Airway epithelial cell (primary cell): ENCODE measurements around the gene PRMT5. TPM values are rescaled to one million over a fixed set of nuclear protein-coding genes. Genes with fewer than 3 reads are reported as not detected.

Experiments
- total RNA-seq: library from RNA; depleted of rRNA; stranded (reverse); fragments of >200 nt; gene quantifications from 2 replicates; pipeline ENCODE4 v1.2.3, GENCODE V29; 2015

Gene PRMT5
- 63.0 and 97.8 TPM in 2 replicates for total RNA-seq

DNA sequence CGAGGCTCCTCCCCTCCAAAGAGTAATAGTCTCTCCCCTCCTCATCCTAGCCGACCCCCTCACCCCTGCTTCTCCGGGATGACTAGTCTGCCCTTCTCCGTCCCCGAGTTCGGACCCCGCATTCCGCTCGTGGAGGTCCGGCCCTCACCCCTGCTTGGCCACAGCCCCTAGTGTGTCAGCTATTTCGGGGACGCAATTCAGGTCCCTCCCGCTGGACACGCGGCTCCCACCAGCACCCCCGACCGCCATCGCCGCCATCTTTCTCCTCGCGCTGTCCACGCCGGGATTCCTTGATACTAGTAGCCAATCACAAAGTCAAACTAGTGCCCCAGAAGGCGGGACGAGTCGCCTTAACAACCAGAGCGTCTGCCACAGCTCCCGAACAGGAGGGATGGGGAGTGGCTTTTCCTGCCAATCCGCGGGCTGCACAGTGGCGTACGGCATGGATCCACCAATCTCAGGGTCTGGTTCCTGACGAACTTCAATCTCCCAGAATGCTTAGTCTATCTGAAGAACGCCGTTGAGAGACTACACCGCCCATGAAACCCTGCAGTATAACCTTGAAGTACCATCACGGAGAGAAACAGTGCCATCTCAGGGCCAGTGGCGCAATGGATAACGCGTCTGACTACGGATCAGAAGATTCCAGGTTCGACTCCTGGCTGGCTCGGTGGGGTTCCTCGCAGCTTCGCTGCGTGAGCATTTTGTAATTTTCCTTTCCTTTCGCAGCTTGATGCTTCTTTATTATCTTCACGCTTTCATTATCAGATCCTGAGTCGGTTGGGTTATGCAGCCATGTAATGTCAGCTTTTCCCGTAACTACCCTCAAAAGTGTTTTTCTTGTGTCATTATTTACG, at the start of gene PRMT5:
PRMT5 (minus strand) TSS at position 273 of the 857 bp plus-strand sequence; CDS start at position 258, 15 bp downstream.

GRCh38 chr14:22918804-22919600, 10.2 kb downstream of the PRMT5 start, which contains the start of gene RBM23:
TSS of gene RBM23 (minus strand) at chr14:22919149.

GRCh38 chr14:22883173-22883976, 45.8 kb downstream of the PRMT5 start, which contains the start of gene REM2:
TSS of gene REM2 (plus strand) at chr14:22883222. CDS start at chr14:22883288, 66 bp downstream.

DNA sequence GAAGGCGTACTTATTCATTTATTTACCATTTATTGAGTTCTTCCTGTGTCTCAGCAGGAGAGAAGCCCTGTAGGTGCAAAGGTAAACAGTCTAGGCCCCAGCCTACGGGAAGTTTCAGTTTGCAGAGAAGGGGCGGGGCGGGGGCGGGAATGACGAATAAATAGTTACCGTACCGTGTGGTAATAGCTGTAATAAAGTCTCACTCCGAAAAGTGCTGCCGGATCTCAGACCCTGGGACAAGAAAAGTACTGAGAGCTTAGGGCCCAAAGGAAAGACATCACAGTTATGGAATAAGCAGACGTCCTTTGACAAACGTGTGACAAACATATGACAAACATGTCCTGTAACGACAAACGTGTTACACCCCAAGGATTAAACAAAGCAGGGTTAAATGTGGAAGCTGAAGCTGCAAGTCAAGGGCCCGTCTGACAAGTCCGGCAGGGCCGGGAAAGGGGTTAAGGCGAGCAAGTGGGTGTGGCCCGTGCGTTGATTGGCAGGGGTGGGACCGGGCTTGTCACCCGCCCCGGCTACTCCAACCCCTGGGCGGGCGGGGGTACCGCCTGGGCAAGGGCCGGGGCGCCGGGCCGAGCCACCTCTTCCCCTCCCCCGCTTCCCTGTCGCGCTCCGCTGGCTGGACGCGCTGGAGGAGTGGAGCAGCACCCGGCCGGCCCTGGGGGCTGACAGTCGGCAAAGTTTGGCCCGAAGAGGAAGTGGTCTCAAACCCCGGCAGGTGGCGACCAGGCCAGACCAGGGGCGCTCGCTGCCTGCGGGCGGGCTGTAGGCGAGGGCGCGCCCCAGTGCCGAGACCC, 57.7 kb downstream of the PRMT5 start, which contains the start of gene LRP10:
LRP10 (plus strand) TSS at position 517 of the 809 bp plus-strand sequence. CDS start 564 bp downstream, outside the sequence.

Other genes starting within 250 kb of the PRMT5 start
- gene OXA1L, start 162.7 kb downstream of the PRMT5 start, total RNA-seq = 67.5 and 105 TPM in 2 replicates
- 1.3 TPM in 1 of 2 replicates, not detected in the other for gene SLC7A7, start 113.9 kb downstream of the PRMT5 start, total RNA-seq
- gene MRPL52, start 99.5 kb downstream of the PRMT5 start, total RNA-seq = 96.8 and 169 TPM in 2 replicates
- 187 and 214 TPM in 2 replicates for gene MMP14, start 92.8 kb downstream of the PRMT5 start, total RNA-seq
- gene LRP10, start 57.6 kb downstream of the PRMT5 start, total RNA-seq = 88.7 and 93.0 TPM in 2 replicates
- gene REM2, start 46.2 kb downstream of the PRMT5 start, total RNA-seq = 0.21 and 0.28 TPM in 2 replicates
- 49.5 and 57.9 TPM in 2 replicates for gene RBM23, start 10.2 kb downstream of the PRMT5 start, total RNA-seq
- 48.7 and 66.1 TPM in 2 replicates for gene HAUS4, start 27.7 kb upstream of the PRMT5 start, total RNA-seq
- gene AJUBA, start 53.2 kb upstream of the PRMT5 start, total RNA-seq = 117 and 141 TPM in 2 replicates
- gene C14orf93, start 80.8 kb upstream of the PRMT5 start, total RNA-seq = 8.9 and 12.2 TPM in 2 replicates
- 344 and 395 TPM in 2 replicates for gene PSMB5, start 105.5 kb upstream of the PRMT5 start, total RNA-seq
- not detected in 2 replicates for gene PSMB11, start 112.8 kb upstream of the PRMT5 start, total RNA-seq
- gene CDH24, start 128.1 kb upstream of the PRMT5 start, total RNA-seq = 7.3 and 9.8 TPM in 2 replicates
- 60.9 and 67.5 TPM in 2 replicates for gene ACIN1, start 165.8 kb upstream of the PRMT5 start, total RNA-seq
- gene C14orf119, start 166.1 kb upstream of the PRMT5 start, total RNA-seq = 31.6 and 42.5 TPM in 2 replicates
- gene CIROP, start 175.6 kb upstream of the PRMT5 start, total RNA-seq = not detected in 2 replicates
- gene CEBPE, start 189.9 kb upstream of the PRMT5 start, total RNA-seq = not detected in 2 replicates